ENCODE results near the gene MAP3K14.
A peak's percentile ranks its signal among the peaks of the same experiment; 100 is the strongest.
"Not testable (repeated sequence)": the region's sequence is repeated elsewhere in the genome, so short reads cannot be mapped to it uniquely, and the experiment has no call there.

MAP3K14 gene

DNA sequence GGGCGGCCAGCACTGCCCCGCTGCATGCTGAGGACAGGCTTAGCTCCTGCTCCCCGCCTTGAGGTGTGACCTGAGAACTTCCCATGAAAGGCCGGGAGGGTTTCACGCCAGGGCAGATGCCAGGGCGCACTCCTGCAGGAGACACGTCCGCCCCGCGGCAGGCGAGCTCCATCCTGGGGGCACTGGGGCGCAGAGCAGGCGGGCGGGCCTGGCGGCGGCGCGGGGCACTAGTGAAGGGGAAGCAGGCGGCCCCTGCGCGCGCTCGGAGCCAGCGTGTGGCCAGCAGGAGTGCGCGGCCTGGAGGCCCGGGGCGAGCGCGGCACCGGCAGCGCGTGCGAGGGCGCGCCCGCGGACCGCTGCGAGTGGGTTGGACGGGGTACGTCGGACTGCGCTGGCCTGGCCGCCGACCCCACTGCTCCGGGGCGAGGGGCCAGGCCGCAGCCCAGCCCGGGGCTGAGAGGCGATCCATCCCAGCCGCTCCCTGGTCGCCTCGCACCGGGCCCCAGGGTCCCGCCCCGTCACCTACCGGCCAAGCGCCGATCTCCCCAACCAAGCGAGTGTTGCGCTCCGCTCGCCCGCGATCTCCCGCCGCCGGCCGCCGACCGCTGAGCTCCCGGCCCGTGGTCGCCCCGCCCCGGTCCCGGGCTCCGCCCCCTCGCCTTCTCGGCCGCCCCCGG lies at the start of gene MAP3K14:
TSS of gene MAP3K14 (minus strand) at position 587 of the 677 bp plus-strand sequence. CDS start 26,275 bp downstream, outside the sequence.
- peak; percentile 50 to 79 for DNase-seq

DNA sequence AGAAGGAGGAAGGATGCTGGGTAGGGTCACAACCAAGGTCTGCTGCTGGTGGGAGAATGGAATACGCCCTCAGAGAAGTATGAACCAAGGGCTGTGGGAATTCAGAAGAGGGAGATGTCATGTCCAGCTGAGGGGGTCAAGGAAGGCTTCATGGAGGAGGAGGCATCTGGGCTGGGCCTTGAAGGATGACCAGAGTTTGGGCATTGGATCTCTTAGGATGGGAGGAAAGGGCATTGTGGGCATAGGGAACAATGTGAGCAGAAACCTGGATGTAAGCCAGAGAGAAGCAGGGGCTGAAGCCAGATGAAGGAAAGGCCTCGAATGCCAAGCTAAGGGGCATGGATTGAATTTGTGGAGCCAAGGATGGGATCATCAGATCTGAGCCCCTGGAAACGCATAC lies 49.2 kb upstream of the MAP3K14 start:
- DNase-seq, result no peak

GRCh38 chr17:45364531-45365390 lies 47.9 kb upstream of the MAP3K14 start:
- no peak for DNase-seq

DNA sequence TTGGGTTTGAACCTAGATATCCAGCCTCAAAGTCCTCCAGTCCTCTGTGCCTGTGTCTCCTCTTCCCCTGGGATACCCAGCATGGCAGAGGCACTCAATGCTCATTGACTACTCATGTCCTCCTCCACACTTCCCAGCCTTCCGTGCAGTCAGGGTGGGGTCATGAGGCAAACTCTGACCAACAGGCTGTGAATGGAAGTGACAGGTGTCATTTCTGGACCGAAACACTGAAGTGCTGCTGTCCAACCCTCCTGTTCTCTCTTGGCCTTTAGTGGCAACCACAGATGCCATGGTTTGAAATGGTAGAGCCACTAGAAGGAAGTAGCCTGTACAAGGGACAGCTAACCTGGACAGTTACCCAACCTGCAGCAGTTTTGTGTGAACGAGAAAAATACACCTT lies 46.7 kb upstream of the MAP3K14 start:
- no peak for DNase-seq

GRCh38 chr17:45361976-45362375 lies 45.2 kb upstream of the MAP3K14 start:
- no peak for DNase-seq

GRCh38 chr17:45361451-45361850 lies 44.6 kb upstream of the MAP3K14 start:
- DNase-seq, result no peak

DNA sequence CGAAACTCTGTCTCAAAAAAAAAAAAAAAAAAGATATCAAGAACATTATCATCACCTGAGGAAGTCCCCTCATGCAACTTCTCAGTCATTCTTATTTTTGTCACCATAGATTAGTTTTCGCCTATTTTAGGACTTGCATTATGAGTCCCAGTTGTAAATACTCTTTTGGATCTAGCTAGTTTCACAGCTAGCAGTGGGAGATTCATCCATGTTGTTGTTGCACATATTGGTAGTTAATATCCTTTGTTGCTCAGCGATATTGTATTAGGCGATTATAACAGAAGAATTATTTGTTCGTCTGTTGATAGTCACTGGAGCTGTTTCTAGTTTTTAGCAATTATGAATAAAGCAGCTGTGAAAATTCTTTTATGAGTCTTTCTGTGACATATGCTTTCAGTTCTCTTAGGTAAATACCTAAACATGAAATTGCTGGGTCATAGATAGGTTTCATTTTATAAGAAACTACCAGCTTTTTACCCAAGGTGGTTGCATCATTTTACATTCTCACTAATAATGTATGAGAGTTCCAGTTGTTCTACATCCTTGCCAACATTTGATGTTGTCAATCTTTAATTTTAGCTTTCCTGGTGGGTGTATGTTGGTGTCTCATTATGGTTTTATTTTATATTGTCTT lies 40.7 kb upstream of the MAP3K14 start:
- DNase-seq, result no peak

- DNase-seq, result no peak
These were observed 38.3 kb upstream of the MAP3K14 start for GRCh38 chr17:45355087-45355486.

DNA sequence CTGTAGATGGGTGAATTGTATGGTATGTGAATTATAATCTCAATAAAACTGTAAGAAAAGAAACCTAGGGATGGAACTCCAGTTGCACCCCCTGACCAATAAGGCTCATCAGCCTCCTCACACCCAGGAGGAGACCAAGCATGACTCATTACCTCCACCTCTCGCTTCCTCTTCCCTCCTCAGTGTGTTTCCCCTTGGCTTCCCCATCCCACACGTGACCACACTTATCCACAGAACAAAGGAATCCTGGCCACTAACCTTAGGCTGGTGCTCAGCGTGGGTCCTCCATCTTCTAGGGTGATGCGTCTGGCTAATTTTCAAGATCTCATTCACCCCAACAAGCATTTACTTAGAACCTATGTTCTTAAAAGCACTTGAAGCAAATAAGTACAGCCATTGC lies 36.2 kb upstream of the MAP3K14 start:
- no peak for DNase-seq

GRCh38 chr17:45351831-45352230 lies 35.0 kb upstream of the MAP3K14 start:
- no peak for DNase-seq

DNA sequence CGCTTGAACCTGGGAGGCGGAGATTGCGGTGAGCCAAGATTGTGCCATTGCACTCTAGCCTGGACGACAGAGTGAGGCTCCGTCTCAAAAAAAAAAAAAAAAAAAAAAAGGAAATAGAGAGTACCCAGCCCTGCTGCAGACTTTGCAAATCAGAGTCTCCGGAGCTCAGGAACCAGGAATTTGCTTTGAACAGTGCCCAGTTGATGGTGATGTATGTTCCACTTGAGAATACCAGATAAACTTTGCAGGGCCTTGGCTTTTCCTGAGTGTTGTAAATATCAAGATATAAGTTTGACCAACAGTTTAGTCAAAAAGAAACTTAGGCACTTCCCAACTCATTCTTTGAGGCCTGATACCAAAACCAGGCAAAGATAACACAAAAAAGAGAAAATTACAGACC lies 30.6 kb upstream of the MAP3K14 start:
- no peak for DNase-seq

- peak in 1 of 2 donors; percentile 13 for DNase-seq
These were observed 29.6 kb upstream of the MAP3K14 start for GRCh38 chr17:45346216-45347015.

GRCh38 chr17:45345554-45346215 lies 28.9 kb upstream of the MAP3K14 start:
- DNase-seq, result no peak

DNA sequence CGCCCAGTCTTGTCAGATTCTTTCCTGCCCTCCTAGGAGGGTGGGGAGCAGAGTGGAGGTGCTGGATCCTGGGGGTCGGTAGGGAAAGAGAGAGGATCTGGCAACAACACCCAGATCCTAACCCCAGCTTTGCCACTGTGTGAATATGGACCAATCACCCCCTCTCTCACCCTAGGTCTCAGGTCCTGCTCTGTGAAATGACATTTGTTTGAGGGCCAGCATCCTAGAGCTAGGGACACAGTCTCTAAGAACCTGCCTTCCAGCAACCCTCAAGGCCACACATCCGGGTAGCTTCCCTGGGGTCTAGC lies 28.4 kb upstream of the MAP3K14 start:
- no peak for DNase-seq

- not testable (repeated sequence) for DNase-seq
These were observed 27.3 kb upstream of the MAP3K14 start for GRCh38 chr17:45343967-45344664.

GRCh38 chr17:45342871-45343526 lies 26.2 kb upstream of the MAP3K14 start:
- DNase-seq, result no peak

GRCh38 chr17:45342306-45342705 lies 25.5 kb upstream of the MAP3K14 start:
- no peak for DNase-seq

GRCh38 chr17:45341533-45342158 lies 24.8 kb upstream of the MAP3K14 start:
- no peak for DNase-seq

GRCh38 chr17:45339646-45340605 lies 23.1 kb upstream of the MAP3K14 start:
- DNase-seq, result no peak
